GM12878 (cell line): ENCODE data around the gene NLRC5.

ENCODE experiments used
- EP300 ChIP-seq, 2 experiments: fragments of 150-350 bp in 1 of 2; IDR thresholded peaks; 2 replicates each; pipeline ENCODE4 v1.6.1; 2011 to 2012; ENCODE audit warnings: low read depth in 2 of 2, low read length in 2 of 2, borderline replicate concordance in 1 of 2, improper control_type of control experiment in 1 of 2, inconsistent platforms in 1 of 2; ENCODE audit not compliant: control insufficient read depth in 1 of 2
- KDM1A ChIP-seq: fragments of 200-600 bp; sonication (generic); IDR thresholded peaks from 2 replicates; pipeline ENCODE4 v1.6.1; 2016; ENCODE audit warnings: borderline replicate concordance
- MXI1 ChIP-seq: fragments of 150-350 bp; IDR thresholded peaks from 2 replicates; pipeline ENCODE4 v1.6.1; 2011; ENCODE audit warnings: low read depth, mild to moderate bottlenecking, inconsistent platforms, low read length, improper control_type of control experiment
- POLR2A ChIP-seq: IDR thresholded peaks from 2 replicates; pipeline ENCODE4 v1.6.1; 2011; ENCODE audit warnings: low read depth, mild to moderate bottlenecking, low read length
- POLR2AphosphoS5 ChIP-seq: IDR thresholded peaks from 2 replicates; pipeline ENCODE4 v1.6.1; 2011; ENCODE audit warnings: mild to moderate bottlenecking, low read length, inconsistent platforms
- SPI1 ChIP-seq: IDR thresholded peaks from 2 replicates; pipeline ENCODE4 v1.6.1; 2011; ENCODE audit warnings: low read depth, mild to moderate bottlenecking, low read length, moderate library complexity, borderline replicate concordance; ENCODE audit not compliant: insufficient read depth
- STAT3 ChIP-seq: IDR thresholded peaks from 2 replicates; pipeline ENCODE4 v1.6.1; 2011; ENCODE audit warnings: low read depth, low read length, improper control_type of control experiment
- YY1 ChIP-seq: IDR thresholded peaks from 2 replicates; pipeline ENCODE4 v1.6.1; 2011; ENCODE audit warnings: low read depth, mild to moderate bottlenecking, low read length
- ZNF274 ChIP-seq: IDR thresholded peaks from one replicate; pipeline ENCODE4 v1.8.0; 2011; ENCODE audit not compliant: insufficient read length, insufficient read depth
- TF ChIP-seq, protein P1 (sequence below), 3 experiments: IDR thresholded peaks in 2 of 3; conservative IDR thresholded peaks in 1 of 3; 2 replicates each; pipeline ENCODE4 v1.5.1; 2011; ENCODE audit warnings: low read depth in 3 of 3, low read length in 3 of 3, mild to moderate bottlenecking in 3 of 3, control low read depth in 2 of 3, moderate library complexity in 2 of 3, inconsistent platforms in 1 of 3, mixed read lengths in 1 of 3; ENCODE audit not compliant: control insufficient read depth in 2 of 3, insufficient read depth in 1 of 3; ENCODE audit errors: extremely low read depth in 1 of 3
- TF ChIP-seq, protein P2 (sequence below): IDR thresholded peaks from 2 replicates; pipeline ENCODE4 v1.6.1; 2012; ENCODE audit warnings: mild to moderate bottlenecking, low read depth, low read length
- TF ChIP-seq, protein P3 (sequence below): fragments of 450-650 bp; formaldehyde crosslinking; IDR thresholded peaks from 2 replicates; pipeline ENCODE4 v1.4.0; 2020; ENCODE audit warnings: mild to moderate bottlenecking, moderate library complexity

DNA sequence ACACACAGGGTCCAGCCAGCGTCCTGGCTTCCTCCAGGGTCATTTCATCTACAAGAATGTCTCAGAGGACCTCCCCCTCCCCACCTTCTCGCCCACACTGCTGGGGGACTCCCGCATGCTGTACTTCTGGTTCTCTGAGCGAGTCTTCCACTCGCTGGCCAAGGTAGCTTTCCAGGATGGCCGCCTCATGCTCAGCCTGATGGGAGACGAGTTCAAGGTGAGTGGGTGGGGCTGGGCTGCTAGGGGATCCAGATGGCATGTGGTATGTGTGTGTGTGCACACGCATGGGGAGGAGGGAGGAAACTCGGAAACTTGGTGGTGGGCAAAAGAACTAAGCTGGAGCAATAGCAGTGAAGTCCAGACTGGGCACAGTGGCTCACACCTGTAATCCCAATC is 16.1 kb upstream of the NLRC5 start:
- TF ChIP-seq EP300 (IDR thresholded peaks at IDR 0.05; ENCODE audit: borderline replicate concordance in 1 of 2, control insufficient read depth in 1 of 2, low read depth in 2 of 2, low read length in 2 of 2), result no peak
- TF ChIP-seq STAT3, result no peak
- no peak for TF ChIP-seq YY1
- TF ChIP-seq POLR2A, result no peak
- no peak for TF ChIP-seq SPI1
- TF ChIP-seq POLR2AphosphoS5, result no peak
- TF ChIP-seq, protein P1, sequence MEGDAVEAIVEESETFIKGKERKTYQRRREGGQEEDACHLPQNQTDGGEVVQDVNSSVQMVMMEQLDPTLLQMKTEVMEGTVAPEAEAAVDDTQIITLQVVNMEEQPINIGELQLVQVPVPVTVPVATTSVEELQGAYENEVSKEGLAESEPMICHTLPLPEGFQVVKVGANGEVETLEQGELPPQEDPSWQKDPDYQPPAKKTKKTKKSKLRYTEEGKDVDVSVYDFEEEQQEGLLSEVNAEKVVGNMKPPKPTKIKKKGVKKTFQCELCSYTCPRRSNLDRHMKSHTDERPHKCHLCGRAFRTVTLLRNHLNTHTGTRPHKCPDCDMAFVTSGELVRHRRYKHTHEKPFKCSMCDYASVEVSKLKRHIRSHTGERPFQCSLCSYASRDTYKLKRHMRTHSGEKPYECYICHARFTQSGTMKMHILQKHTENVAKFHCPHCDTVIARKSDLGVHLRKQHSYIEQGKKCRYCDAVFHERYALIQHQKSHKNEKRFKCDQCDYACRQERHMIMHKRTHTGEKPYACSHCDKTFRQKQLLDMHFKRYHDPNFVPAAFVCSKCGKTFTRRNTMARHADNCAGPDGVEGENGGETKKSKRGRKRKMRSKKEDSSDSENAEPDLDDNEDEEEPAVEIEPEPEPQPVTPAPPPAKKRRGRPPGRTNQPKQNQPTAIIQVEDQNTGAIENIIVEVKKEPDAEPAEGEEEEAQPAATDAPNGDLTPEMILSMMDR (IDR thresholded peaks at IDR 0.05 in 2 of 3, conservative IDR thresholded peaks at IDR 0.05 in 1 of 3; ENCODE audit: control insufficient read depth in 2 of 3, extremely low read depth in 1 of 3, insufficient read depth in 1 of 3, low read depth in 3 of 3, low read length in 3 of 3), result no peak
- TF ChIP-seq, protein P2, sequence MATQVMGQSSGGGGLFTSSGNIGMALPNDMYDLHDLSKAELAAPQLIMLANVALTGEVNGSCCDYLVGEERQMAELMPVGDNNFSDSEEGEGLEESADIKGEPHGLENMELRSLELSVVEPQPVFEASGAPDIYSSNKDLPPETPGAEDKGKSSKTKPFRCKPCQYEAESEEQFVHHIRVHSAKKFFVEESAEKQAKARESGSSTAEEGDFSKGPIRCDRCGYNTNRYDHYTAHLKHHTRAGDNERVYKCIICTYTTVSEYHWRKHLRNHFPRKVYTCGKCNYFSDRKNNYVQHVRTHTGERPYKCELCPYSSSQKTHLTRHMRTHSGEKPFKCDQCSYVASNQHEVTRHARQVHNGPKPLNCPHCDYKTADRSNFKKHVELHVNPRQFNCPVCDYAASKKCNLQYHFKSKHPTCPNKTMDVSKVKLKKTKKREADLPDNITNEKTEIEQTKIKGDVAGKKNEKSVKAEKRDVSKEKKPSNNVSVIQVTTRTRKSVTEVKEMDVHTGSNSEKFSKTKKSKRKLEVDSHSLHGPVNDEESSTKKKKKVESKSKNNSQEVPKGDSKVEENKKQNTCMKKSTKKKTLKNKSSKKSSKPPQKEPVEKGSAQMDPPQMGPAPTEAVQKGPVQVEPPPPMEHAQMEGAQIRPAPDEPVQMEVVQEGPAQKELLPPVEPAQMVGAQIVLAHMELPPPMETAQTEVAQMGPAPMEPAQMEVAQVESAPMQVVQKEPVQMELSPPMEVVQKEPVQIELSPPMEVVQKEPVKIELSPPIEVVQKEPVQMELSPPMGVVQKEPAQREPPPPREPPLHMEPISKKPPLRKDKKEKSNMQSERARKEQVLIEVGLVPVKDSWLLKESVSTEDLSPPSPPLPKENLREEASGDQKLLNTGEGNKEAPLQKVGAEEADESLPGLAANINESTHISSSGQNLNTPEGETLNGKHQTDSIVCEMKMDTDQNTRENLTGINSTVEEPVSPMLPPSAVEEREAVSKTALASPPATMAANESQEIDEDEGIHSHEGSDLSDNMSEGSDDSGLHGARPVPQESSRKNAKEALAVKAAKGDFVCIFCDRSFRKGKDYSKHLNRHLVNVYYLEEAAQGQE, result no peak
- TF ChIP-seq, protein P3, sequence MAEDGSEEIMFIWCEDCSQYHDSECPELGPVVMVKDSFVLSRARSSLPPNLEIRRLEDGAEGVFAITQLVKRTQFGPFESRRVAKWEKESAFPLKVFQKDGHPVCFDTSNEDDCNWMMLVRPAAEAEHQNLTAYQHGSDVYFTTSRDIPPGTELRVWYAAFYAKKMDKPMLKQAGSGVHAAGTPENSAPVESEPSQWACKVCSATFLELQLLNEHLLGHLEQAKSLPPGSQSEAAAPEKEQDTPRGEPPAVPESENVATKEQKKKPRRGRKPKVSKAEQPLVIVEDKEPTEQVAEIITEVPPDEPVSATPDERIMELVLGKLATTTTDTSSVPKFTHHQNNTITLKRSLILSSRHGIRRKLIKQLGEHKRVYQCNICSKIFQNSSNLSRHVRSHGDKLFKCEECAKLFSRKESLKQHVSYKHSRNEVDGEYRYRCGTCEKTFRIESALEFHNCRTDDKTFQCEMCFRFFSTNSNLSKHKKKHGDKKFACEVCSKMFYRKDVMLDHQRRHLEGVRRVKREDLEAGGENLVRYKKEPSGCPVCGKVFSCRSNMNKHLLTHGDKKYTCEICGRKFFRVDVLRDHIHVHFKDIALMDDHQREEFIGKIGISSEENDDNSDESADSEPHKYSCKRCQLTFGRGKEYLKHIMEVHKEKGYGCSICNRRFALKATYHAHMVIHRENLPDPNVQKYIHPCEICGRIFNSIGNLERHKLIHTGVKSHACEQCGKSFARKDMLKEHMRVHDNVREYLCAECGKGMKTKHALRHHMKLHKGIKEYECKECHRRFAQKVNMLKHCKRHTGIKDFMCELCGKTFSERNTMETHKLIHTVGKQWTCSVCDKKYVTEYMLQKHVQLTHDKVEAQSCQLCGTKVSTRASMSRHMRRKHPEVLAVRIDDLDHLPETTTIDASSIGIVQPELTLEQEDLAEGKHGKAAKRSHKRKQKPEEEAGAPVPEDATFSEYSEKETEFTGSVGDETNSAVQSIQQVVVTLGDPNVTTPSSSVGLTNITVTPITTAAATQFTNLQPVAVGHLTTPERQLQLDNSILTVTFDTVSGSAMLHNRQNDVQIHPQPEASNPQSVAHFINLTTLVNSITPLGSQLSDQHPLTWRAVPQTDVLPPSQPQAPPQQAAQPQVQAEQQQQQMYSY, result no peak
- no peak for TF ChIP-seq ZNF274
- TF ChIP-seq MXI1, result no peak
- no peak for TF ChIP-seq KDM1A
